GM19372 (cell line): ENCODE measurements around the gene MLLT11.
A peak's percentile ranks its signal among the peaks of the same experiment; 100 is the strongest.
"Not testable (repeated sequence)": the region's sequence is repeated elsewhere in the genome, so short reads cannot be mapped to it uniquely, and the experiment has no call there.

Source experiments
- ATAC-seq: cut with Tn5 transposase; IDR thresholded peaks from one replicate; pipeline ENCODE4 v1.9.1; 2021; ENCODE audit warnings: mild to moderate bottlenecking, low read depth, moderate library complexity; ENCODE audit not compliant: unreplicated experiment

MLLT11 gene

GRCh38 chr1:151055581-151055980 lies 4.6 kb upstream of the MLLT11 start:
- no peak for ATAC-seq

DNA sequence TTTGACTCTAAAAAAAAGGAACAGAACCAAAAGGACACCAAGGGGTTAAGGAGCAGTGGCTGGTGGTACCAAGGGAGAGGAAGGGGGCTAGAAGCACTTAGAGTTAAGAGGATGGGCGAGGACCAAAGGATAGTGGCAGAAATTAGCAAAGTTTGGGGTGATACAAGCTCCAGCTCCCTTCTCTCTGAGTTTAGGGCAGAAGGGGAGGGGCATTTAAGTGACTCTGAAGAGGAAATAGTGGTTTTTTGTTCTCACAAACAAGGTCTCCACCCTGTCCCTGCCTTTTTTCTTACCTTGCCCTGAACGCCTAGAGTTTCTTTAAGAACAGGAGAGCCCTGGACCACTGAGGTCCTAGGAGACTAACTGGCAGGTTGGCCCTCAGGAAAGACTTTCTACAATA lies 4.0 kb upstream of the MLLT11 start:
- no peak for ATAC-seq

DNA sequence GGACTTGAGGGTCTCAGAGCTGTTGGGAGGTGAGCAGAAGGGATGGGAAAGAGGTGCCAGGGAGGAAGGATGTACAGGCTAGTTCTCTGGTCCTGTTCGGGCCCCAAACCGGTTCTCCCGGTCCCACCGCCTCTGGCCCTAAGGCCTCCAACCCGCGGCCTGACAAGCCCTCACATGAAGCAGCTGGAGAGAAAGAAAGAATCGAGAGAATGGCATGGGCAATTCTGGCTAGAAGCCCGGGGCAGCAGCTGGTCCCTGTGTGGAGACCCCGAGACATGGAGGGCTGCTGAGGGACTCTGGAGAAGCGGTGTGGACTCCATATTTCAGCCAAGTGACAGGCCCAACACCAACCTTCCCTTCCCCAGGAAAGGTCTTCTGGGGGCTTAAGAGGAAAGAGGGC lies 1.5 kb upstream of the MLLT11 start:
- ATAC-seq, result no peak

DNA sequence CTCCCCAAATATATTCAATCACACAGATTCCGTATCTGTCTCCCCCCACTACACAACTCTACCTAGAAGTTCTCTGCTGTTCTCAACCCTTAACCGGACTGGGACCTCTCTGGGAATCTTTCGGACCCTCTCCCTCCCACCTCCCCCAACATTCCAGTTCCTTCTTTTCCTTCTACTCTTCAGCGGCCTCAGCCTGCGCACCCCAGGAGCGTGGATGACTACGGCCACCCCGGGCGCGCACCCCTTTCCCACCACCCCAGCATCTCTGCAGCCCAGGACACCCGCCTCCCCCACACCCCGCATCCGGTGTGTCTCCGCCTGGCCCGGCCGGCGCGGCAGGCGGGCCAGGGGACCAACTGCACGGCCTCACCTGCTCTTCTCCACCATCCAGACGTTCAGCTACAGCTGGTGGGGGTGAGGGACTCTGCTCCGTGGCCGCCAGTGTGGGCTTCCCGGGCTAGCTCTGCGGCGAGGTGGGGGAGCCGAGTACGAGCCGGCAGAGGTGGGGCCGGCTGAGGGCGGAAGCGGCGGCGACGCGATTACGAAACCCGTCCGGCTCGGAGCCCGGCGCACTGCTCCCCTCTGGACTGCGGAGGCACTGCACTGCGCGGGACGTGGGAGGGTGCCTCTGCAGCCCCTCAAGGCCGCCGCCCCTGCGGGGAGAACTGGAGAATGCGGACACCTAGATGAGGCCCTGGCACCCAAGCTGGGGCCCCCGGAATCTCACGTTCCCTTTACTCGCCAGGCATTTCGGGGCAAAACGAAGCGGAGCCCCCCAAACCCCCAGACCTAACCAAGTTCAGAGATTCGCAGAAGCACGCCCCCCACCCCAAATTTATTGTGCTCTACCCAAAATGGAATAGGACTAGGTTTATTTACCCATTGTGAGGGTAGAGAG lies 839 bp upstream of the MLLT11 start, which contains the start of gene CDC42SE1:
Gene CDC42SE1 (minus strand): TSS at position 514 of the 898 bp plus-strand sequence. CDS start 3,892 bp downstream, outside the sequence.
- ATAC-seq, result peak; percentile 75

- ATAC-seq, result no peak
These were observed 642 bp downstream of the MLLT11 start for GRCh38 chr1:151060657-151061421.

DNA sequence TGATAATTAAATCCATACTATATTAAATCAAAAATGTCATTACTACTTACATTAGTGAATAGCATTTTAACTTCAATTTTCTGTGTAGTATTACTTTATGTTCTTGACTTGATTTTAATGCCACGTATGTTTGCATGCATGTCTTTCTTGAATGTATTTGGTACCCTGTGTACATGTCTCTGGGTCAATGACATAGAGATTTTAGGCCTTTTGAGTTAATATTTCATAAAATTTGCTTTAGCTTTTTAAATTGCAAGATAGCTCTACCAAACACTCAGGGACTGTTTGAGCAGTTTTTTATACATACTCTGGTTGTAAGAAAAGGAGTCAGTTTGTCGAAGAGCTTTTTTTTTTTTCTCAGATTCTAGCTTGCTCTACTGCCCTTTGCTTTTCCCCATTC lies 1.5 kb downstream of the MLLT11 start:
- ATAC-seq, result no peak

GRCh38 chr1:151062741-151063371 lies 2.7 kb downstream of the MLLT11 start:
- no peak for ATAC-seq

DNA sequence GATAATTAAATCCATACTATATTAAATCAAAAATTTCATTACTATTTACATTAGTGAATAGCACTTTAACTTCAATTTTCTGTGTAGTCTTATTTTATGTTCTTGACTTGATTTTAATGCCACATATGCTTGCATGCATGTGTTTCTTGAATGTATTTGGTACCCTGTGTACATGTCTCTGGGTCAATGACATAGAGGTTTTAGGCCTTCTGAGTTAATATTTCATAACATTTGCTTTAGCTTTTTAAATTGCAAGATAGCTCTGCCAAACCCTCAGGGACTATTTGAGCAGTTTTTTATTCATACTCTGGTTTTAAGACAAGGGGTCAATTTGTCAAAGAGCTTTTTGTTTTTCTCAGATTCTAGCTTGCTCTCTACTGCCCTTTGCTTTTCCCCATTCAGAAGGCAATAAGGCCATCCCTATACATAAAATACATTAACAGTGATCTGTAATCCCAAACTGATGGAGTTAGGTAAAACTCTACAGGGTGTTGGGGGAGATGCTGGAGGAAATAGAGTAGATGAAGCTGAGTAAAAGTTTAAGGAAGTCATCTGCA lies 5.0 kb downstream of the MLLT11 start:
- no peak for ATAC-seq

DNA sequence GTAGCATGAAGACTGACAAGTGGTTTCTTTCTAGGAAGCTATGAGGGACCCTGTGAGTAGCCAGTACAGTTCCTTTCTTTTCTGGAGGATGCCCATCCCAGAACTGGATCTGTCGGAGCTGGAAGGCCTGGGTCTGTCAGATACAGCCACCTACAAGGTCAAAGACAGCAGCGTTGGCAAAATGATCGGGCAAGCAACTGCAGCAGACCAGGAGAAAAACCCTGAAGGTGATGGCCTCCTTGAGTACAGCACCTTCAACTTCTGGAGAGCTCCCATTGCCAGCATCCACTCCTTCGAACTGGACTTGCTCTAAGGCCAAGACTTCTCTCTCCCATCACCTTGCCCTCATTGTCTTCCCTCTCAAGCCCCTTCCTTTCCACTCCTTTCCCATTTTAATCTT lies 7.0 kb downstream of the MLLT11 start:
- ATAC-seq, result no peak

DNA sequence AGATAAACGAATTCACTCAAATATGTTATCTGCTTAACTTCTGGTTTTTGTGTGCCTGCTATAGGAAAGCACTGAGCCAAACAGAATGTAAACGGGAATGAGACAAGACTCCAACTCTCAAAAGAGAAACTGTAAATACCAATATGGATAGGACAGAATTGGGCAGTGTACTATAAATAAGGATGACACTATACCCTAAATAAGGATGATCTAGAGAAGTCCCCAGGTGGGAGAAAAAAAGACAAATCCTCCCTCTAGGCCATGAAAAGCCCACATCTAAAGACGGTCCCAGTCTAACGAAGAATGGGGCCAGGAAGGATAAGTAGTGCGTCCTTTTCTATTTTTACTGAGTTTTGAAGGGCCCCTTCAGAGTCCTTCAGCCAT lies 8.9 kb downstream of the MLLT11 start:
- no peak for ATAC-seq

DNA sequence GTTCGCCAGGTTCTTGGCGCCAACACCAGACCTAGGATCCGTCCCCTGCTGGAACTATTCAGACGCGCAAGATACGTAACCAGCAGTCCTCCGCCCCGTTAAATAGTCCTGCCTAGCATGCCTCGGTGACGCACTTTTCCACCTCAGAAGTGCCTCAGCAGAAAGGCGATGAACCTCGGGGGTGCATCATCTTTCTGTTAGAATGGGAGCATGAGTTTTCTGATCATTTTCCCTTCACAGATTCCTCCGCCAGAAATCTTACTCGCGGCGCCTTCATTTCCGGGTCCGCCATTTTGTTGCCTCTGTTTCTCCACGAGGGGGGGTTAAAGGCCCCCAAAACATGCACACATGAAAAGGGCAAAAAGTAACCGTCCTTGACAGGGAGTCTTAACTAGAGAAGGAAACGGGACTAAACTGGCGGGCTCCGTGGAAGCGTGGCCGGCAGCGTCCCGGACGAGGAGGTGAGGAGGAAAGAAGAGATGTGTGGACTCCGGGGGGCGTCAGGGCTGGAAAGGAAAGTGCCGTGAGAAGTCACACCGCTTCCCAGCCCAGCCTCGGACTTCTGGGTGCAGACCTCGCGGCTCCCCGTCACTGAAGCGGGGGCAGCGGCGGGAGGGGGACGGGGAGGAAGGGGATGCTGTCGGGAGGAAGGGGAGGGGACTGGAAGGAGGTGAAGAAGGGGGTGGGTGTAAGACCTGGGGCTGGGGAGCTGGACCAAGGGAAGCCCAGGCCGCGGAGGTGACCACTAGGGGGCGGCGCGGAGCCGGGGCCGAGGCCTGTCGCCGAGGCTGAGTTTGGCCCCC lies 10.5 kb downstream of the MLLT11 start, which contains the start of gene GABPB2:
Gene GABPB2 (plus strand): TSS at position 288 of the 803 bp plus-strand sequence. CDS start 17,429 bp downstream, outside the sequence.
- ATAC-seq, result peak; percentile 73

- no peak for ATAC-seq
These were observed 12.0 kb downstream of the MLLT11 start for GRCh38 chr1:151072224-151072623.

GRCh38 chr1:151085953-151086559 lies 25.9 kb downstream of the MLLT11 start:
- no peak for ATAC-seq

- not testable (repeated sequence) for ATAC-seq
These were observed 37.2 kb downstream of the MLLT11 start for GRCh38 chr1:151097426-151097825.

- ATAC-seq, result no peak
These were observed 37.9 kb downstream of the MLLT11 start for GRCh38 chr1:151098126-151098525.

DNA sequence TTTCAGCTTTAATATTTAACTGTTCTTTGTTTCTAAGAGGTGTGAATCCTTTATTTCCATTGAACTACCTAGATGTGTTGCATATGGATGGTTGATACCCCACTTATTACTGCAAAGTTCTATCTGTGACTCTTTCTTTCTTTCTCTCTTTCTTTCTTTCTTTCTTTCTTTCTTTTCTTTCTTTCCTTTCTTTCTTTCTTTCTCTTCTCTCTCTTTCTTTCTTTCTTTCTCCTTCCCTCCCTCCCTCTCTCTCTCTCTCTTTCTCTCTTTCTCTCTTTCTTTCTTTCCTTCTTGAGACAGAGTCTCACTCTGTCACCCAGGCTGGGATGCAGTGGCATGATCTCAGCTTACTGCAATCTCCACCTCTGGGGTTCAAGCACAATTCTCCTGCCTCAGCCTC lies 44.4 kb downstream of the MLLT11 start:
- ATAC-seq, result no peak

- ATAC-seq, result no peak
These were observed 46.7 kb downstream of the MLLT11 start for GRCh38 chr1:151106894-151107293.

- no peak for ATAC-seq
These were observed 48.1 kb downstream of the MLLT11 start for GRCh38 chr1:151108331-151108730.

DNA sequence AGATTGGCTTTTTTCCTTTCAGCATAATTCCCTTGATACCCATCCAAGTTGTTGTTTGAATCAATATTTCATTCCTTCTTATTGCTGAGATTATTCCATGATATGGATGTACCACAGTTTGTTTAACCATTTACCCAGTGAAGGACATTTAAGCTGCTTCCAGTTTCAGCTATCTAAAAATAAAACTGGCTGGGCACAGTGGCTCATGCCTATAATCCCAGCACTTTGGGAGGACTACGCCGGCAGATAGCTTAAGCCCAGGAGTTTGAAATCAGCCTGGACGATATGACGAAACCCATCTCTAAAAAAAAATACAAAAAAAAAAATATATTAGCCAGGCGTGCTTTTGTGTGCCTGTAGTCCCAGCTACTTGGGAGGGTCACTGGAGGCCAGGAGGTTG lies 53.7 kb downstream of the MLLT11 start:
- ATAC-seq, result no peak
